Osteoblast (primary cell): ENCODE data around the gene CC2D1A. TPM values are rescaled to one million over a fixed set of nuclear protein-coding genes. Genes with fewer than 3 reads are reported as not detected.

Experiments used
- DNase-seq: peaks from one replicate; pipeline ENCODE4 v3.0.0; 2011; ENCODE audit warnings: low spot score, mixed read lengths; ENCODE audit not compliant: insufficient read length; ENCODE audit errors: missing footprints
- H2AFZ ChIP-seq: 2 replicates; pipeline ENCODE4 v1.6.0; 2011; ENCODE audit warnings: mild to moderate bottlenecking, low read length
- H3K27ac ChIP-seq: 2 replicates; pipeline ENCODE4 v1.5.1; 2011; ENCODE audit warnings: mild to moderate bottlenecking, low read depth, low read length, moderate library complexity
- H3K27me3 ChIP-seq: 2 replicates; pipeline ENCODE4 v1.6.0; 2012; ENCODE audit warnings: mild to moderate bottlenecking, control low read depth, inconsistent platforms, low read length, moderate library complexity; ENCODE audit not compliant: insufficient read depth
- H3K36me3 ChIP-seq: 2 replicates; pipeline ENCODE4 v1.5.1; 2011; ENCODE audit warnings: mild to moderate bottlenecking, low read length, control low read depth, moderate library complexity; ENCODE audit not compliant: insufficient read depth
- H3K4me1 ChIP-seq: 2 replicates; pipeline ENCODE4 v1.5.1; 2011; ENCODE audit warnings: mild to moderate bottlenecking, low read length, control low read depth, moderate library complexity; ENCODE audit not compliant: insufficient read depth
- H3K4me2 ChIP-seq: 2 replicates; pipeline ENCODE4 v1.6.0; 2011; ENCODE audit warnings: mild to moderate bottlenecking, low read length; ENCODE audit not compliant: insufficient read depth
- H3K4me3 ChIP-seq: fragments of 200-600 bp; sonication (generic); 3 replicates; pipeline ENCODE4 v1.5.1; 2012; ENCODE audit warnings: mild to moderate bottlenecking, low read length, inconsistent platforms; ENCODE audit not compliant: insufficient read depth
- H3K79me2 ChIP-seq: 2 replicates; pipeline ENCODE4 v1.6.0; 2012; ENCODE audit warnings: mild to moderate bottlenecking, low read length, control low read depth, inconsistent platforms; ENCODE audit not compliant: insufficient read depth
- H3K9me3 ChIP-seq: 2 replicates; pipeline ENCODE4 v1.5.1; 2011; ENCODE audit warnings: low read depth, low read length, control low read depth
- H4K20me1 ChIP-seq: 2 replicates; pipeline ENCODE4 v1.6.0; 2012; ENCODE audit warnings: mild to moderate bottlenecking, low read length, control low read depth; ENCODE audit not compliant: insufficient read depth
- CTCF ChIP-seq: IDR thresholded peaks from 2 replicates; pipeline ENCODE4 v1.5.1; 2011; ENCODE audit warnings: mild to moderate bottlenecking, low read depth, low read length, moderate library complexity; ENCODE audit errors: extremely low read depth
- total RNA-seq: library from RNA; depleted of rRNA; stranded (reverse); fragments of >200 nt; gene quantifications from 2 replicates; pipeline ENCODE4 v1.2.3, GENCODE V29; 2012

Gene CC2D1A
- total RNA-seq, 1 donor = 19.2 TPM

DNA sequence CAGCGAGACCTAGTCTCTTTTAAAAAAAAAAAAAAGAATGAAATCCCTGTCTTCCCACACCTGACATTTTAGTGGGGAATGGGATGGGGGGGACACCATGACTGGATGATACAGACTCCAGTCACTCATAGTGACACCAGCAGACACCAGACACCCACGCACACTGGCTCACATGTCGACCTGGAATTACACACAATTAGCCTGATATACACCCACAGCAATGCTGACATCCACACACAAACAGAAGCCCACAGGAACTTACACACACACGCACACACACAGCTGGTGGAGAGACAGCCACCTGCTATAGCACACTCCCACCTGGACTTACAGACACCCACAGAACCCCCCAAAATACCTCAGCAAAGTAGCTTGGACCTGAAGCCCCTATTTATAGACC, 37.3 kb upstream of the CC2D1A start:
- Histone ChIP-seq H3K4me2 (no peak overlapping the region), H3K27ac (no peak overlapping the region), H3K9me3 (no peaks in the 10 kb centered on the region), H4K20me1 (peaks cover 3% of the 10 kb centered on the region), H3K4me3 (no peak overlapping the region), H2AFZ (no peak overlapping the region), H3K79me2 (peaks cover 3% of the 10 kb centered on the region), H3K36me3 (no peaks in the 10 kb centered on the region), H3K27me3 (peaks cover 8% of the 10 kb centered on the region), H3K4me1 (no peaks in the 10 kb centered on the region)
- peak; percentile 76 for DNase-seq
- TF ChIP-seq CTCF = no peak

GRCh38 chr19:13869281-13869680, 36.7 kb upstream of the CC2D1A start:
- no peaks in the 10 kb centered on the region for H3K36me3 ChIP-seq
- H4K20me1 ChIP-seq = peaks cover under 1% of the 10 kb centered on the region
- no peak for TF ChIP-seq CTCF
- H3K9me3 ChIP-seq = no peaks in the 10 kb centered on the region
- no peak overlapping the region for H3K4me2 ChIP-seq
- peaks cover 8% of the 10 kb centered on the region for H3K27me3 ChIP-seq
- H3K4me1 ChIP-seq = no peaks in the 10 kb centered on the region
- H2AFZ ChIP-seq = no peak overlapping the region
- H3K79me2 ChIP-seq = peaks cover 3% of the 10 kb centered on the region
- no peak overlapping the region for H3K4me3 ChIP-seq
- DNase-seq = peak; percentile 45
- H3K27ac ChIP-seq = no peak overlapping the region

GRCh38 chr19:13870873-13871272, 35.1 kb upstream of the CC2D1A start:
- no peak overlapping the region for H3K4me3 ChIP-seq
- no peaks in the 10 kb centered on the region for H3K36me3 ChIP-seq
- peak; percentile 55 for DNase-seq
- H3K27ac ChIP-seq = no peak overlapping the region
- no peaks in the 10 kb centered on the region for H4K20me1 ChIP-seq
- H3K27me3 ChIP-seq = peaks cover 8% of the 10 kb centered on the region
- H3K79me2 ChIP-seq = peaks cover 3% of the 10 kb centered on the region
- H3K9me3 ChIP-seq = no peaks in the 10 kb centered on the region
- H3K4me2 ChIP-seq = no peak overlapping the region
- TF ChIP-seq CTCF = no peak
- H2AFZ ChIP-seq = no peak overlapping the region
- no peaks in the 10 kb centered on the region for H3K4me1 ChIP-seq

DNA sequence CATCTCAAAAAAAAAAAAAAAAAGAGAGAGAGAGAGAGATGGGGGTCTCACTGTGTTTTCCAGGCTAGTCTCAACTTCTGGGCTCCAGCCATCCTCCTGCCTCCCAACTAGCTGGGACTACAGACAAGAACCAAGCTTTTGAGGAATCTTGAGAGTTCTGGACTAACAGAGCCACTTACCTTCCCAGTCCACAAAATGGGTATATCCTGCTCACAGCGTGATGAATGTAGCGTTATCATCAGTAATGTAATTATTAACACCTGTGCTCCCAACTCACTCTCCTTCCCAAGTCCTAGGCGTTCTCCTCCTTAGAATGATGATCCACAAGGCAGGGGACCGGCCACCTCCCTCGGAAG, 33.7 kb upstream of the CC2D1A start:
- Histone ChIP-seq H3K4me3 (peak overlapping the region; percentile 62), H3K27me3 (no peaks in the 10 kb centered on the region)

More for the DNA sequence above, 33.7 kb upstream of the CC2D1A start:
- Histone ChIP-seq H4K20me1 (no peaks in the 10 kb centered on the region), H2AFZ (no peak overlapping the region), H3K4me1 (no peaks in the 10 kb centered on the region), H3K9me3 (no peaks in the 10 kb centered on the region), H3K79me2 (no peaks in the 10 kb centered on the region), H3K36me3 (no peaks in the 10 kb centered on the region), H3K27ac (no peak overlapping the region), H3K4me2 (peak overlapping the region; percentile 52)
- TF ChIP-seq CTCF = no peak
- no peak for DNase-seq
